22Rv1 (cell line): ENCODE results near the gene TSC1.

ENCODE experiments used
- H3K27ac ChIP-seq: fragments of 450-650 bp; 2 replicates; pipeline ENCODE4 v1.5.1; 2017
- CTCF ChIP-seq: fragments of 450-650 bp; IDR thresholded peaks from 2 replicates; pipeline ENCODE4 v1.5.1; 2017; ENCODE audit warnings: mild to moderate bottlenecking
- ZFX ChIP-seq: fragments of 450-650 bp; IDR thresholded peaks from 2 replicates; pipeline ENCODE4 v1.6.1; 2017; ENCODE audit warnings: antibody characterized with exemption, borderline replicate concordance

The TSC1 gene

GRCh38 chr9:132842124-132843044 is 102.0 kb downstream of the TSC1 start:
- H3K27ac ChIP-seq: no peak overlapping the region
- TF ChIP-seq CTCF (no peak), ZFX (no peak)
